HG02885 (cell line): ENCODE measurements around the gene DGUOK.
"Not testable (repeated sequence)": the region's sequence is repeated elsewhere in the genome, so short reads cannot be mapped to it uniquely, and the experiment has no call there.

Source experiments
- ATAC-seq: cut with Tn5 transposase; IDR thresholded peaks from one replicate; pipeline ENCODE4 v1.9.1; 2021; ENCODE audit warnings: mild to moderate bottlenecking; ENCODE audit not compliant: unreplicated experiment, poor library complexity

DGUOK gene

GRCh38 chr2:73926493-73927327 lies at the start of gene DGUOK:
Gene DGUOK (plus strand): TSS chr2:73926880. CDS start chr2:73926911, 31 bp downstream.
- ATAC-seq: peak; percentile 100

GRCh38 chr2:73877071-73877802 lies 49.4 kb upstream of the DGUOK start:
- peak; percentile 61 for ATAC-seq

- not testable (repeated sequence) for ATAC-seq
Measured at GRCh38 chr2:73877984-73878383, 48.7 kb upstream of the DGUOK start.

- ATAC-seq: no peak
Measured at GRCh38 chr2:73885406-73885805, 41.3 kb upstream of the DGUOK start.

- peak; percentile 56 for ATAC-seq
Measured at GRCh38 chr2:73886357-73886756, 40.3 kb upstream of the DGUOK start.

GRCh38 chr2:73887596-73888353 lies 38.9 kb upstream of the DGUOK start:
- ATAC-seq: not testable (repeated sequence)

- ATAC-seq: no peak
Measured at GRCh38 chr2:73888388-73888787, 38.3 kb upstream of the DGUOK start.

GRCh38 chr2:73889206-73889605 lies 37.5 kb upstream of the DGUOK start:
- ATAC-seq: no peak

- ATAC-seq: no peak
Measured at GRCh38 chr2:73890301-73891092, 36.2 kb upstream of the DGUOK start.

GRCh38 chr2:73891276-73891901 lies 35.3 kb upstream of the DGUOK start:
- no peak for ATAC-seq

- ATAC-seq: no peak
Measured at GRCh38 chr2:73892631-73893329, 33.9 kb upstream of the DGUOK start, which contains the start of gene ACTG2. Gene ACTG2 (plus strand): TSS chr2:73893008. CDS start chr2:73901312, 8,304 bp downstream.

- ATAC-seq: no peak
Measured at GRCh38 chr2:73893764-73894474, 32.8 kb upstream of the DGUOK start.

- no peak for ATAC-seq
Measured at GRCh38 chr2:73894475-73894850, 32.2 kb upstream of the DGUOK start.

GRCh38 chr2:73894877-73895276 lies 31.8 kb upstream of the DGUOK start:
- ATAC-seq: no peak

GRCh38 chr2:73895473-73895872 lies 31.2 kb upstream of the DGUOK start:
- ATAC-seq: no peak

- no peak for ATAC-seq
Measured at GRCh38 chr2:73896362-73897239, 30.1 kb upstream of the DGUOK start.

GRCh38 chr2:73897240-73897583 lies 29.5 kb upstream of the DGUOK start:
- no peak for ATAC-seq
